Measurements from ENCODE around the gene RECQL.

GRCh38 chr12:21429994-21430393, 71.4 kb downstream of the RECQL start:
- TF ChIP-seq EZH2 (IDR thresholded peaks at IDR 0.05; ENCODE audit: low read depth) (no peak), CTCF (conservative IDR thresholded peaks at IDR 0.05) (no peak)

Data from PC-9 (cell line).